Lower leg skin (tissue), 3 donors: ENCODE results near the gene LGI4.

ENCODE experiments used
- CTCF ChIP-seq, 3 donors: fragments of 450-650 bp; IDR thresholded peaks; one replicate each; pipeline ENCODE4 v1.5.1; 2016; ENCODE audit warnings: antibody characterized with exemption in 3 of 3, mild to moderate bottlenecking in 3 of 3, moderate library complexity in 2 of 3
- POLR2A ChIP-seq, 2 donors: fragments of 450-650 bp; IDR thresholded peaks; one replicate each; pipeline ENCODE4 v1.6.1; 2016 to 2017; ENCODE audit warnings: antibody characterized with exemption in 2 of 2, mild to moderate bottlenecking in 1 of 2, moderate library complexity in 1 of 2

- TF ChIP-seq CTCF (IDR thresholded peaks at IDR 0.05) (no peak), POLR2A (IDR thresholded peaks at IDR 0.05) (no peak)
Measured at GRCh38 chr19:35090160-35090505, 44.7 kb downstream of the LGI4 start.
